IMR-90 (cell line): ENCODE data around the gene ADPRHL1. TPM values are rescaled to one million over a fixed set of nuclear protein-coding genes. Genes with fewer than 3 reads are reported as not detected.
"Not testable (repeated sequence)": the region's sequence is repeated elsewhere in the genome, so short reads cannot be mapped to it uniquely, and the experiment has no call there.

ENCODE experiments used
- ATAC-seq: fragments of 200-7000 bp; cut with Tn5 transposase; 2 replicates; pipeline ENCODE4 v1.9.1; 2020; ENCODE audit warnings: low read depth, mild to moderate bottlenecking, moderate library complexity
- BruUV-seq: library from RNA; stranded (reverse); fragments of 400-500 nt; replicated peaks from 2 replicates; lab custom pipeline; 2021; lab: Mats Ljungman, UMichigan
- CTCF ChIA-PET: fragments of 300-600 bp; formaldehyde crosslinking; extraction: SDS; loops from one replicate; lab custom pipeline; 2021; ENCODE audit warnings: antibody characterized with exemption; lab: Yijun Ruan, JAX
- POLR2A ChIA-PET: fragments of 300-600 bp; sonication (Branson Sonifier 250); formaldehyde crosslinking; loops from one replicate; lab custom pipeline; 2022; ENCODE audit warnings: antibody characterized with exemption; ENCODE audit not compliant: unreplicated experiment; lab: Charles Lee
- DNase-seq: peaks from one replicate; pipeline ENCODE4 v3.0.0; 2013
- H2AFZ ChIP-seq: replicated peaks from 2 replicates; pipeline ENCODE3; 2013; ENCODE audit warnings: low read length, mild to moderate bottlenecking; ENCODE audit not compliant: poor library complexity
- H2AK5ac ChIP-seq: 2 replicates; pipeline ENCODE4 v1.6.1; 2013; ENCODE audit warnings: low read depth, low read length, inconsistent platforms
- H2AK9ac ChIP-seq: replicated peaks from 2 replicates; pipeline ENCODE3; 2013; ENCODE audit warnings: mild to moderate bottlenecking, low read depth, low read length, moderate library complexity; ENCODE audit not compliant: poor library complexity
- H2BK120ac ChIP-seq: 2 replicates; pipeline ENCODE4 v1.6.1; 2013; ENCODE audit warnings: low read depth, low read length, inconsistent platforms
- H2BK15ac ChIP-seq: 3 replicates; pipeline ENCODE4 v1.6.1; 2013; ENCODE audit warnings: low read depth, low read length, inconsistent platforms
- H2BK20ac ChIP-seq: 2 replicates; pipeline ENCODE4 v1.6.1; 2013; ENCODE audit warnings: low read depth, mild to moderate bottlenecking, inconsistent platforms, low read length, moderate library complexity
- H2BK5ac ChIP-seq: 2 replicates; pipeline ENCODE4 v1.6.1; 2013; ENCODE audit warnings: mild to moderate bottlenecking, low read depth, low read length, inconsistent platforms; ENCODE audit not compliant: poor library complexity, severe bottlenecking
- H3K14ac ChIP-seq: replicated peaks from 2 replicates; pipeline ENCODE4 v1.6.1; 2013; ENCODE audit warnings: low read depth, low read length, inconsistent platforms
- H3K18ac ChIP-seq: 2 replicates; pipeline ENCODE4 v1.6.1; 2013; ENCODE audit warnings: low read depth, low read length, control low read depth
- H3K23ac ChIP-seq: 2 replicates; pipeline ENCODE4 v1.6.1; 2013; ENCODE audit warnings: low read depth, low read length, inconsistent platforms
- H3K27ac ChIP-seq: 2 replicates; pipeline ENCODE4 v1.5.1; 2013; ENCODE audit warnings: mild to moderate bottlenecking, control low read depth, low read length; ENCODE audit not compliant: insufficient read depth
- H3K27me3 ChIP-seq: 2 replicates; pipeline ENCODE4 v1.6.1; 2013; ENCODE audit warnings: low read length; ENCODE audit not compliant: control insufficient read depth, insufficient read depth
- H3K36me3 ChIP-seq: 2 replicates; pipeline ENCODE4 v1.6.1; 2013; ENCODE audit warnings: low read length, mixed read lengths; ENCODE audit not compliant: control insufficient read depth, insufficient read depth
- H3K4ac ChIP-seq: 2 replicates; pipeline ENCODE4 v1.6.1; 2013; ENCODE audit warnings: low read depth, low read length, inconsistent platforms
- H3K4me1 ChIP-seq: 2 replicates; pipeline ENCODE4 v1.6.1; 2013; ENCODE audit warnings: low read length, mixed read lengths; ENCODE audit not compliant: control insufficient read depth, insufficient read depth
- H3K4me2 ChIP-seq: 2 replicates; pipeline ENCODE4 v1.6.1; 2013; ENCODE audit warnings: low read depth, mild to moderate bottlenecking, control low read depth, low read length, moderate library complexity
- H3K4me3 ChIP-seq: 2 replicates; pipeline ENCODE4 v1.5.1; 2013; ENCODE audit warnings: low read depth, mild to moderate bottlenecking, control low read depth, low read length, moderate library complexity; ENCODE audit not compliant: insufficient read depth
- H3K56ac ChIP-seq: 2 replicates; pipeline ENCODE4 v1.6.1; 2013; ENCODE audit warnings: low read length, inconsistent platforms; ENCODE audit not compliant: insufficient read depth; ENCODE audit errors: extremely low read depth
- H3K79me1 ChIP-seq, 2 experiments: 2 replicates each; pipeline ENCODE4 v1.6.1; 2013; ENCODE audit warnings: low read length in 2 of 2, inconsistent platforms in 1 of 2, low read depth in 1 of 2
- H3K9ac ChIP-seq: 2 replicates; pipeline ENCODE4 v1.6.1; 2013; ENCODE audit warnings: low read depth, low read length, control low read depth
- H3K9me1 ChIP-seq: 2 replicates; pipeline ENCODE4 v1.6.1; 2013; ENCODE audit warnings: low read length, inconsistent platforms; ENCODE audit not compliant: insufficient read depth
- H3K9me3 ChIP-seq: 2 replicates; pipeline ENCODE4 v1.6.1; 2013; ENCODE audit warnings: low read length; ENCODE audit not compliant: control insufficient read depth, insufficient read depth
- H4K20me1 ChIP-seq: 2 replicates; pipeline ENCODE4 v1.6.1; 2013; ENCODE audit warnings: low read length, inconsistent platforms; ENCODE audit not compliant: insufficient read depth
- H4K5ac ChIP-seq: 2 replicates; pipeline ENCODE4 v1.6.1; 2013; ENCODE audit warnings: mild to moderate bottlenecking, low read depth, low read length, control low read depth
- H4K8ac ChIP-seq, 2 experiments: 2 replicates each; pipeline ENCODE4 v1.6.1; 2013; ENCODE audit warnings: low read depth in 2 of 2, low read length in 2 of 2, control low read depth in 1 of 2, inconsistent platforms in 1 of 2
- H4K91ac ChIP-seq: 2 replicates; pipeline ENCODE4 v1.6.1; 2013; ENCODE audit warnings: low read depth, low read length, inconsistent platforms; ENCODE audit not compliant: insufficient read depth
- WGBS, 2 experiments: methylation state at CpG; one replicate each; pipeline versions ENCODE4 v1.1.5 to v1.1.7; 2013; ENCODE audit warnings: missing lambda C conversion rate in 2 of 2; ENCODE audit not compliant: insufficient read length in 1 of 2; ENCODE audit errors: extremely low coverage in 2 of 2; 5-methylcytosine and 5-hydroxymethylcytosine counted together
- dilution Hi-C: fragments of 300-500 bp; cut with HindIII; formaldehyde crosslinking; loops from one replicate; pipeline ENCODE4 v1.14.3; 2018; ENCODE audit warnings: low sequenced_read_pairs; ENCODE audit not compliant: unreplicated experiment
- in situ Hi-C: fragments of 300-500 bp; cut with MboI; formaldehyde crosslinking; loops from 3 replicates; pipeline ENCODE4 v1.14.3; 2019; ENCODE audit warnings: low sequenced_read_pairs, inconsistent platforms, mixed read lengths
- intact Hi-C: fragments of 100-400 bp; cut with micrococcal nuclease; formaldehyde crosslinking; loops from 2 replicates; pipeline ENCODE4 v1.10.0; 2022
- polyA plus RNA-seq, 3 experiments: library from polyadenylated mRNA; depleted of rRNA; stranded (reverse); fragments of >200 nt; gene quantifications; 2 replicates each; pipeline ENCODE4 v1.2.3, GENCODE V29; 2012; ENCODE audit warnings: low replicate concordance in 1 of 3
- total RNA-seq: library from RNA; depleted of rRNA; stranded (reverse); fragments of >200 nt; gene quantifications from 2 replicates; pipeline ENCODE4 v1.2.3, GENCODE V29; 2012

Gene ADPRHL1
- total and polyA plus RNA-seq, 2 of the 4 experiments (the other 2 are of a cell fraction): 0.36 to 0.67 TPM

DNA sequence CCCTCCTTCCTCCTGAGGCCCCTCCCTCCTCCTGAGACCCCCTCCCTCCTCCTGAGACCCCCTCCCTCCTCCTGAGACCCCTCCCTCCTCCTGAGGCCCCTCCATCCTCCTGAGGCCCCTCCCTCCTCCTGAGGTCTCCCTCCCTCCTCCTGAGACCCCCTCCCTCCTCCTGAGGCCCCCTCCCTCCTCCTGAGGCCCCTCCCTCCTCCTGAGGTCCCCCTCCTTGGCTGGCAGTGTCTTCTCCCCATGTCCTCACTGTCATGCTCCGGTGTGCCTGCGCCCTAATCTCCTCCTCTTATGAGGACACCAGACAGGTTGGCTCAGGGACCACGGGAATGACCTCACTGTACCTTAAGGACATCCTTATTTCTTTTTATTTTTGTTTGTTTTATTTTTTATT lies 81.6 kb downstream of the ADPRHL1 start:
- H3K14ac ChIP-seq, DNase-seq, H2BK5ac ChIP-seq, H2AK9ac ChIP-seq, in situ Hi-C loops, CTCF ChIA-PET, H3K4ac ChIP-seq, H2BK20ac ChIP-seq, H4K20me1 ChIP-seq, H3K27ac ChIP-seq, H3K9me1 ChIP-seq, H3K23ac ChIP-seq, ATAC-seq, H2BK120ac ChIP-seq, H4K91ac ChIP-seq, H4K8ac ChIP-seq, H3K18ac ChIP-seq, intact Hi-C loops, H2AFZ ChIP-seq, H3K79me1 ChIP-seq, H2AK5ac ChIP-seq, BruUV-seq, H3K36me3 ChIP-seq, H3K9me3 ChIP-seq, dilution Hi-C loops, H2BK15ac ChIP-seq, H3K4me1 ChIP-seq, H3K9ac ChIP-seq, H3K4me2 ChIP-seq, H3K56ac ChIP-seq, POLR2A ChIA-PET, H4K5ac ChIP-seq, H3K4me3 ChIP-seq: not testable (repeated sequence)
- H3K27me3 ChIP-seq: peaks cover 20% of the 10 kb centered on the region
- WGBS, 2 experiments: no CpG with 5 or more reads among the region's 3 CpGs
